Measurements from ENCODE around the gene PIK3CB.

The PIK3CB gene

DNA sequence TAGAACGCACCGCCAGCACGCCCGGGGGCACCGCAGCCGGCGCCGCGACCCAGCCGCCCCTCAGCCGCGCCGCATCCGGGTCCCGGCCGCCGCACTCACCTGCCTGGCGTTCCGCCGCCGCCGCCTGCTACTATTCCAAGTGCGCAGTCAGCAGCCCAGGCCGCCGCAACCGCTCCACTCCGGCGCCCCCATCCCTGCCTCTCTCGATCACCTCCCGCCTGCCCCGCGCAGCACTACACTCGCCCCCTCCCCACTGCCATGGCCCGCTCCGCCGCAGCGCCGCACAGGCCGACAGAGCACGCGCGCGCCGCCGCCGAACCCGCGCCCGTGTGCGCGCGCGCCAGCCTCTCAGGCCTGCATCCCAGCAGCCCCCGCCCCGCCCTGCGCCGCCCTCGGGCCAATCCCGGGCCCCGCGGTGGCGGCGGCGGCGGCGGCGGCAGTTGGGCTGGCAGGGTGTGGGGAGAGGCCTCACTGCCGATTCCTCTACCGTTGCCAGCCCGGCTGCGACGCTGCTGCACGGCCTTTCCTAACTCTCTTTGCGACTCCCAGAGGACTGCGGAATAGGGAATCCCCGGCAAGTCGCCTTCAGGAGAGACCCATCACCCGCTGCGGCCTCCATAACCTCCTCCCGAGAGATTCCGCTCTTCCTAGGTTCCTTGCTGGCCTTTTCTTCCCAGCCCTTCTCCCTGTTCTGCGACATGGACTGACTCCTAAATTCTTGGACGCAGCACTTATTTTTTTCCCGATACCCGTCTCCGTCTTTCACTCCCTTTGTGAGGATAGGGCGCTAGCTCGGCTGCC lies at the start of gene PIK3CB:
TSS of gene PIK3CB (minus strand) at position 333 of the 801 bp plus-strand sequence. CDS start 75,585 bp downstream, outside the sequence.
- DNase-seq: peak in 55 of 56 donors; percentile 20 to 92 (median 79)

DNA sequence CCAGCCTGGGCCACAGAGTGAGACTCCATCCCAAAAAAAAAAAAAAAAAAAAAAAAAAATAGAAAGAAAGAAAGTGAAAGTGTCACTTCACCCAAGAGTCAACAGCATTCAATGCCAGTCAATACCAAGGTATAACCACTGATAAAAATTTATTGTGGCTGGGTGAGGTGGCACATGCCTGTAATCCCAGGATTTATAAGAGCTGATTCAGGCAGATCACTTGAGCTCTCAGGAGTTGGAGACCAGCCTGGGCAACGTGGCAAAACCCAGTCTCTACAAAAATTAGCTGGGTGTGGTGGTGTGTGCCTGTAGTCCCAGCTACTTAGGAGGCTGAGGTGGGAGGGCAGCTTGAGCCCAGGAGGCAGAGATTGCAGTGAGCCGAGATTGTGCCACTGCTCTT lies 46.5 kb upstream of the PIK3CB start:
- DNase-seq: no peak

DNA sequence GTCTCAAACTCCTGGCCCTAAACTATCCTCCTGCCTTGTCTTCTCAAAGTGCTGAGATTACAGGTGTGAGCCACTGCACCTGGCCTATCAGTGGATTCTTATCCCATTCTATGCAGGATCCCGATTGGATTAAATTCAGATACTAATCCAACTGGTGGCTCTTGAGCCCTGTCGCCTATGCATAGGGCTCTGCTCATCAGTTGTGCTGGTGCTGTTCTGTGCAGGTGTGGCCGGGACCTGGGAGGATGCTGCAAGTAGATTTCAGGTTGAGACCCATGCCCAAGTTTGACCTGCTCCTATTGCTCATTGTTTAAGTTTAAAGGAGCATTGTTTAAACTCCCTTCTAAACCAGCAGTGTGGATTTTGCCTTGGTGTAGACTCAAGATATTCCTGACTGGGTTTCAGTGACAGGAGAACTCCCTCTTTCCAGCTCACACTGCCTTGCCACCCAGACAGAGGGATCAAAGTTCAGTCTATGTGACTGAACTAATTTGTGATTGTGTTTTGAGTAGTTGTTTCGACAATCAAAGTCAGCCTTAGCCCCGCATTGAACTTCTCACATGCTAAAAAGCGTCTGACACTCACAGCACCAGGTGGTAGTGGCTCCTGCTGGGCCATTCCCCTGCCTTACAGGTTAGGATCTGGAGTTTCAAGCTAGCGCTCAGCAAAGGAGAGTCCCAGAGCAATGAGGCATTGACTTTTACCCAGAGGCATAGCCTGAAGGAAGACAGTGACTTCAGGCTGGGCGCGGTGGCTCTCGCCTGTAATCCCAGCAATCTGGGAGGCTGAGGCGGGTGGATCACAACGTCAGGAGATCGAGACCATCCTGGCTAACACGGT lies 45.0 kb upstream of the PIK3CB start:
- no peak for DNase-seq

DNA sequence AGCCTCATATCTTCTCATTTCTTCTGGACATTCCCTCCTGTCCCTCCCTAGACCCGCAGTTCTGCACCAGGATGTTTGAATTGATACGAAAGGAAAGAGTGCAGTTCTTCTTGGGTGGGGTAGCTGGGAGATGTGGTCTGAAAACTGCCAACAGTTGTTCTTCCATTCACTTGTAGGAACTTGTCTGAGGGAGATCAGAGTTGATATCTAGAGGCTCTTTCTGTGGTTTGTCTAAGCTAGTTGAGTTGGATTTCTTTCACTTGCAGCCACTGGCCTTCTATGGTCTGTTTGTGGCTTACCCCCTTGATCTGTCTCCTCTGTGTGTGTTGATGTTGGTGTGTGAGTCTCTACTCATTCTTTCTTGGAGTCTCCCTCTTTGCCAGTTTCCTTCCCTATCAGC lies 42.5 kb upstream of the PIK3CB start:
- DNase-seq: no peak

DNA sequence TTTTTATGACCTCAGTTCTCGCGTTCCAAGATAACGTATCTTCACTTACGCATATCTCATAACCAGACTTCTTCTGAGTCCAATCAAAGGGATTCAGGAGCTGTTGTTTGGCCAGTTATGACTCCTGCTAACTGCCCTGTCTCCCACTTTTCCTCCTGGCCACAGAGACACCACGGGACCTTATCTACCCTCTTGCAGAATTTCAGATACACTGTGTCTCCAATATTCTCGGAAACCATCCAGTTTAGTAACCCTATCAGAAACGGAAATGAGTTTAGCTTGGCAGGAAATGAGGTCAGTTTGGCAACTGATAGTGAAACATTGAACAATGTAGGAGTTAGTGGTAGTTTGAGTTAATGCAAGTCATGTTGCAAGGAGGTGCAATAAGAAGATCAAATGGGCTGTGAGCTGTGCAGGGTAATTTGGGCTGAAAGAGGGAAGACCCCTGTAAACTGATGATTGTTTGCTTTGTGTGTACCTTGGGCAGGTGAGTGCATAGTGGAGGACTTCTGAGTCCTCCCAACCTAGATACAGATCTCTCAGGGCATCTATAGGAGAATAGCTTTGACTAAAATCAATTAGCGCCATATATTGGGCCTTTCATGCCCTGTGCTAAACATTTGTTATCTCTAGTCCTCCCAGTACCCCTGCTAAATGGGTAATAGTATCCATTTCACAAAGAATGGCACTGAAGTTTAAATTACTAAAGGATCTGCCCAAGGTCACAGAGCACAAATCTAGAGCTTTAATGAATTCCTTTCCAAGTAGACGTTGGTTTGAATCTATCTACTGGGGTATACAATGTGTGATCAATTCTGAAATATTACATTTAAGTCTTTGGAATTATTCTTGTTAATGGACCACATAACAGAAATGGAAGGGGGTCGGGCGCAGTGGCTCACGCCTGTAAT lies 41.3 kb upstream of the PIK3CB start:
- no peak for DNase-seq

DNA sequence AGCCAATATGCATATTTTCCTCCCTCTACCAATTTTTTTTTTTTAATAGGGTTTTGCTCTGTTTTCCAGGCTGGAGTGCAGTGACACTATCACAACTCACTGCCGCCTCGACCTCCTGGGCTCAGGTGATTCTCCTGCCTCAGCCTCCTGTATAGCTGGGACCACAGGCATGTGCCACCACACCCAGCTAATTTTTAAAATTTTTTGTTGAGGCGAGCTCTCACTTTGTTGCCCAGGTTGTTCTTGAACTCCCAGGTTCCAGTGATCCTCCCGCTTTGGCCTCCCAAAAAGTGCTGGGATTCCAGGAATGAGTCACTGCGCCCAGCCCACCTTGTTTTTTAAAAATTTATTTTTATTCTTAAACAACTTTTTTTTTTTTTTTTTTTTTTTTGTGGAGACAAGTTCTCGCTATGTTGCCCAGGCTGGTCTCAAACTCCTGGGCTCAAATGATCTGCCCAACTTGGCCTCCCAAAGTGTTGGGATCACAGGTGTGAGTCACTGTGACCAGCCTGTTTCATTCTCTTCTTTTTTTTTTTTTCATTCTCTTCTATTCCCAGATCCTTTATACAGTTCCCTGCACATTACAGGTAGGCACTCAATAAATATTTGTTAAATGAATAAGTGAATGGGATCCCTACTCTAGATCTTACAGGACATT lies 40.5 kb upstream of the PIK3CB start:
- no peak for DNase-seq

DNA sequence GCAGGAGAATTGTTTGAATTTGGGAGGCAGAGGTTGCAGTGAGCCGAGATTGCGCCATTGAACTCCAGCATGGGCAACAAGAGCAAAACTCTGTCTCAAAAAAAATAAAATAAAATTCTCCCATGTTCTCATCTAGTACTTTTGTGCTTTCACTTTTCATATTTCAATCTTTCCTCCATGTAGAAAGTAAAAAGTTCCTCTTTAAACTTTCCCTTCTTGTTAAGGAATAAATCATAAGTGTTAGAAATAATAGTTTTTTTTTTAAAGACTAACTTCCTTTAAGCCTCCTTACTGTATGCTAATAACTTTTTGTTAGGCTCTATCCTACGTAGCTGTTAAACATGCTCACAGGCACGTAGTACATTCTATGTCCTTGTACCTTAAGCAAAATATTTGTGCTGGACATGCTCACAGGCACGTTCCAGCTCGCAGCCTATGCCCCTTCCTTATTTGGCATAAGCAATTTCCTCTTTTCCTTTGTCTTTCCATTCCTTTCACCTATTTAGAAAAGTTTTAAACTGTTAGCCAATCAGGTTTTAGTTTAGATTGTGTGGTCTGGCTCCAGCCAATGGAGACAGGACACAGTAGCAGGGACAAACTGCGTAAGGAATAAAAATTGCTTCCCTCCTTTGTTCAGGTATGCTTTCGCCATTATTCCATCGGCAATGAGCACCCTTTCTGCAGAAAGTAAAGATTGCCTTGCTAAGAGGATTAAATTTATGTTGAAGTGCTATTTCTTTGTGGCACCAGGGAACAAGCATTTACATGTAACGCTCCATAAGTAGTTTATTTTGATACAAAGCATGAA lies 38.9 kb upstream of the PIK3CB start:
- no peak for DNase-seq

DNA sequence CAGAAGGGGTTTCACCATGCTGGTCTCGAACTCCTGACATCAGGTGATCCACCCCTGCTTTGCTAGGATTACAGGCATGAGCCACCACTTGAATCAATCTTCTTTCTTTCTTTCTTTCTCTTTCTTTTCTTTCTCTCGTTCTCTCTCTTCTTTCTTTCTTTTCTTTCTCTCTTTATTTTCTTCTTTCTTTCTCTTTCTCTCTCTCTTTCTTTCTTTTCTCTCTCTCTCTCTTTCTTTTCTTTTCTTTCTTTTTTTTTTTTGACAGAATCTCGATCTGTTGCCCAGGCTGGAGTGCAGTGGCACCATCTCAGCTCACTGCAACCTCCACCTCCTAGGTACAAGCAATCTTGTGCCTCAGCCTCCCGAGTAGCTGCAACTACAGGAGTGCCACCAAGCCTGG lies 37.9 kb upstream of the PIK3CB start:
- no peak for DNase-seq

DNA sequence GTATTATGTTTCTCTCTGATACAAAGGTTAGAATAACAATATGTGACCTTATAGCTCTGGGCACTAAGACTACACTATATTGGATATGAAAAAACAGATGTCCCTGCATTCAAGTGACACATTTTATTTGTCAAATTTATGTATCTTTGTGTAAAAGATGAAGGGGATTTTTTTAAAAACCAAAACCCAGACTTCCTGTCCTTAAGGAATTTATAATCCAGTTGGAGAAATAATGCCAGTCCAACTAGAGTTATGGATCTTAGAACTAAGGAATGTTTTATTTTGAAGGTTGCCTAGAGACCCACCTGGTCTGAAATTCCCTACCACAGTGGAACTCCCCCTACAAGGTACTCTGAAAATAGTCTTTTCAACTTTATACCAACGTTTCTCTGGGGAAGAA lies 33.3 kb upstream of the PIK3CB start:
- no peak for DNase-seq

DNA sequence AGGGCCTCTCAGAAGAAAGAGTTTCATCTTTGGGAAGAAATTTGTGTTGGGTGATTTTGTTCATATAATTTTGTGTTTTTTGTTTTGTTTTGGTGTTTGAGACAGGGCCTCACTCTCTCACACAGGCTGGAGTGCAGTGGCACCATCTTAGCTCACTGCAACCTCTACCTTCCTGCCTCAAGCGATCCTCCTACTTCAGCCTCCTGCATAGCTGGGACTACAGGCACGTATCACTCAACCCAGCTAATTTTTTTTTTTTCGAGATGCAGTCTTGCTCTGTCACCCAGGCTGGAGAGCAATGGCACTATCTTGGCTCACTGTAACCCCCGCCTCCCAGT lies 29.0 kb upstream of the PIK3CB start:
- no peak for DNase-seq

DNA sequence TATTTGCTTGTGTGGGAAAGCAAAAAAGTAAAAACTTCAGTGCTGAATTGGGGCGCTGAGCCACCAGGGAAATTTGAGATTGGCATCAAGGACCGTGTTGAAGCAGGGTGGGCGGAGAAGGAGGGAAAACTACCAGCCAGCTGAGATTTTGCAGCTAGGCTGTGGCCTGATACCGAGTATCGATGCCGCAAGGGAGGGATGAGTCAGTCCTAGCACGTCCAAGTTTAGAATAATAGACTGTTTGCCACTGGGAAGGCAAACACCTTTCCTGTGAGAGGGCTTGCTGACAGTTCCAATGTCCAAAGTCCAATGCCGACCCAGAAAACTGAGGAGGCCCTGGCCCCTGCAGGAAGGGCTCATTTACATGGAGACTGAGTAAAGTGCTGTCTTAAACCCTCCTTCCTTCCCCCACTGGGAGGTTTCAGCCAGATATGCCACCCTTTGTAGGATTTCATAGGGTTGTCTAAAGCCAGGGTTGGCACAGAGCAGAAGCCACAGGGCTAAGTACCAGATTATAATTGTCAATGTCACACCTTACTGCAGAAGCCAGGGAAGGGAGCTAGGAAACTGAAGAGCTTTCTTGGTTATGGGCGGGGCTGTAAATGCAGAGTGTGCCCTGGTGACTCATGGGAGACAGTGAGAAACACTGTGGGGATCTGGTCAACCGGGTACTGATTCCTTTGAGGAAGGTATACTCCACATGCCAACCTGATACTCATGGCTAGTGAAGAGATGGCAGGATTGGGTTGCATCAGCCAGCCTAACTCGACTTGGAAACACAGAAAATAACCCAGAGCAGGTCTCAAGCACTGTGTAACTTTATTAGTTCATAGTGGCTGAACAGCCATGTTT lies 28.4 kb upstream of the PIK3CB start:
- peak in 35 of 56 donors; percentile 1 to 48 (median 19) for DNase-seq

DNA sequence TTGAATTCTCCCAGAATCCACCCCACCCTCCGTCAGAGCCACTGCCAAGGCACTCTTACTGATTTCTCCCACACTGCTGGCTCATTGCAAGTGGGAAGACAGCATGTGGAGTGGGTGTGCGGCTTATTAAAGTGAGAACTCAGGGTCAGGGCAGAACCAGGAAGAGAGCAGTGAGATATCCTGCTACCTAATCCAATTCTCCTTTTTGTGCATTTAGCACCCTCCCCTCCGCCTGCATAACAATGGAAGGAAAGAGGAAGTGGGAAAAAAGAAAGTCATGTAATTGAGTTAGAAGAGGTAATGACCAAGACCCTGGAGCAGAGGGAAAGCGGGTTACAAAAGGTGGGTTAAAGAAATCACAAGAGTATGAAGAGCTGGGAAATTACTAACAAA lies 27.8 kb upstream of the PIK3CB start:
- peak in 7 of 56 donors; percentile 1 to 31 (median 9) for DNase-seq

DNA sequence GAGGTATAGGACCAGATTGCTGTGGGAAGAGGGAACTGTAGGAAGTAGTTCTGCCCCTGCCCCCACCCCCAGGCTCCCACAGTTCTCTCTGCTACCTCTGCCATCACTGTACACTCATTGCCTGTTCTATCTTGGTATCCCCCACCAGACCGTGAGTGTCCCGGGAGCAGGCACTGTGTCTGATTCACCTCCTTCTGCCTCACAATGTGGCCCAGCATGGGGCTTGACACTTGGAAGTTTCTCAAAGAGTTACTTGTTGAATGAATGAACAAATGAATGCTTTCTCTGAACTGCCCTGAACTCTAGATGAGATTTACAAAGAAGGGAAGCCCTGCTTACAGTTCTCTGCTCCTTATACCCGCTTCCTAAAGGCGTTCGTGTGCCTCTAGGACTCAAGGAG lies 27.1 kb upstream of the PIK3CB start:
- DNase-seq: peak in 5 of 56 donors; percentile 2 to 15 (median 4)

DNA sequence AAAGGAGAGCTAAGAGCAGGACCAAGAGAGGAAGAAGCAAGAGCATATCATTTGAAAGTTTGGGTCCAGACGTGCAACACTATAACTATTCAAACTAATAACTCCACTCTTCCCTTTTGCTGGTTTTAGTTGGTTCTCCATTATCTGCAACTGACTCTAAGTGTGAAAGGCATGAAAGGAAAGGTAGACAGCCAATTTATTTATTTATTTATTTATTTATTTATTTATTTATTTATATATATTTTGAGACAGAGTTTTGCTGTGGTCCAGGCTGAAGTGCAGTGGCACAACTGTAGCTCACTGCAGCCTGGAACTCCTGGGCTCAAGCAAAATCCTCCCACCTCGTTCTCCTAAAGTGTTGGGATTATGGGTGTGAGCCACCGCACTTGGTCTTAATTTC lies 22.1 kb upstream of the PIK3CB start:
- no peak for DNase-seq

DNA sequence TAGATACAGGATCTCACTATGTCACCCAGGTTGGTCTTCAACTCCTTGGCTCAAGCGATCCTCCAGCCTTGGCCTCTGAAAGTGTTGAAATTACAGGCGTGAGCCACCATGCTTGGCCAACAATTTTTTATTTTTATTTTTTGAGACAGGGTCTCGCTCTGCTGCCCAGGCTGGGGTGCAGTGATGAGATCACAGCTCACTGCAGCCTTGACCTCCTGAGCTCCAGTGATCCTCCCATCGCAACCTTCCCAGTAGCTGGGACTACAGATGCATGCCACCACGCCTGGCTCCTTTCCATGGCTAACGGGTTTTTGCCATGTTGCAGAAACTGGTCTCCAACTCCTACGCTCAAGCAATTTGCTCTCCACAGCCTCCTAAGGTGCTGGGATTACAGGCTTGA lies 20.2 kb upstream of the PIK3CB start:
- no peak for DNase-seq

DNA sequence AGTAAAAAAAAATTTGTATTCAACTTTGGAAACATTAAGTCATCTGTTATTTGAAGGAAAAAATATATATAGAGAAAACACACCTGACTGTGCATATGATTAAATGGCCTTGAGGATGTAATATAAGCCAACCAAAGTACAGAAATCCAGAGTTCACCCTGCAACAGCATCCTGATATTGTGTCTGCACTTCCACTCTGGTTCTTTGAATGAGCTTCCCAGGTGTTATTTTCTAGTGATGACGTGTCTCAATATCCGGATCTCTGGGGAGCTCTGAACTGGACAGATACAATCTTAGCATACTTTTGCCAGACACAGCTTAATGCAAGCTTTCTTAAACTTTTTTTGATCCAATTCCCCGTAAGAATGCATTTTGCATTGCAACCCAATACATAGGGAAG lies 19.5 kb upstream of the PIK3CB start:
- no peak for DNase-seq

DNA sequence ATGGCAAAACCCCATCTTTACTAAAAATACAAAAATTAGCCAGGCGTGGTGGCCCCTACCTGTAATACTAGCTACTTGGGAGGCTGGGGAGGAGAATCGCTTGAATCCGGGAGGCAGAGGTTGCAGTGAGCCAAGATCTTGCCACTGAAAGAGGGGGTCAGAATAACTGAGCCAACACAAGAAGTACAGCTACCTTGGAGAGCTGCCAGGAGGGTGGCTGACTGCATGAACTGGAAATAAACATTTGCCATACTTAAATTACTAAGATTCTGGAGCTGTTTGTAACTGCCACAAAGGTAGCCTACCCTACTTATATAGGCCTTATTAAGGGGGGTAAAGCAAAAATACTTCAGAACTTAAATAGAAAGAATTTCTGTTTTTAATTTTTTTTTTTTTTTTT lies 15.4 kb upstream of the PIK3CB start:
- no peak for DNase-seq

DNA sequence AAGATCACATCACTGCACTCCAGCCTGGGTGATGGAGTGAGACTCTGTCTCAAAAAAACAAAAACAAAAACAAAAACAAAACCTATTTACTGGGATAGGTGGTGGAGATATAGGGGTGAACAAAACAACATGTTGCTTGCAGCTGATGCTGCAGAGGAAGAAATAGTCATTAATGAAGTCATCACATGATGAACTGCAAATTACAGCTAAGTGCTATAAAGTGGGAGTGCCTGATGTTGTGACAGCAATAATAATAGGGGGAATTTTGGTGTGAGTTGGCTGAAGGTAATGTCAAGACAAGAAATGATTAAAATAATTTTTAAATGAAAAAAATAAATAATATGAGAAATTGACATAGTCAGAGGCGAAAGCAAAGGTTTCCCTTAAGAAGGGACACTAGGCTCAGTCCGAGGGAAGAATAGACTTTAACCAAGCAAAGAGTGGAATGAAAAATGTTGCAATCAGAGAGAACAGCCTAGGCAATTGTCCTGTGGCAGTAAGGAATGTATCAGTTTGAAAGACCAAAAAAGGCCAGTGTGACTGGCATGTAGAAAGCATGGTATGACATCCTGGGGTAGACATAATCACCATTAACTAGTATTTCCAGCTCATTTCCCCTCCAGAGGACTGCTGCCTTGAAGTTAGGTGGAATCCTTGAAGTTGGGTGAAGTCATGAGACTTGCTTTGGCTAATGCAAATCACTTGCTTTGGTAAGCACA lies 14.7 kb upstream of the PIK3CB start:
- DNase-seq: no peak

DNA sequence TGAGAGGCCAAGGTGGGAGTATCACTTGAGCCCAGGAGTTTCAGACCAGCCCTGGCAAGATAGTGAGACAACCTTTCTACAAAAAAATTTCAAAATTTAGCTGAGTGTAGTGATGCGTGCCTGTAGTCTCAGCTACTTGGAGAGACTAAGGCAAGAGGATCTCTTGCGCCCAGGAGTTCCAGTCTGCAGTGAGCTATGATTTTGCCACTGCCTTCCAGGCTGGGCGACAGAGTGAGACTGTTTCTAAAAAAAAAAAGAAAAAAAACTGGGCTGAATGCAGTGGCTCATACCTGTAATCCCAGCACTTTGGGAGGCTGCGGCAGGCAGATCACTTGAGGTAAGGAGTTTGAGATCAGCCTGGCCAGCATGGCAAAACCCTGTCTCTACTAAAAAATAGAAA lies 14.0 kb upstream of the PIK3CB start:
- DNase-seq: no peak
